GM19463 (cell line): ENCODE results near the gene CSTA.

Experiments used
- ATAC-seq: cut with Tn5 transposase; IDR thresholded peaks from one replicate; pipeline ENCODE4 v1.9.1; 2021; ENCODE audit warnings: mild to moderate bottlenecking, moderate library complexity; ENCODE audit not compliant: unreplicated experiment

The CSTA gene

GRCh38 chr3:122318620-122319019, 6.4 kb upstream of the CSTA start:
- no peak for ATAC-seq

GRCh38 chr3:122322095-122323075, 2.7 kb upstream of the CSTA start:
- no peak for ATAC-seq

- ATAC-seq, result no peak
These were observed 721 bp downstream of the CSTA start for GRCh38 chr3:122325769-122326168.

DNA sequence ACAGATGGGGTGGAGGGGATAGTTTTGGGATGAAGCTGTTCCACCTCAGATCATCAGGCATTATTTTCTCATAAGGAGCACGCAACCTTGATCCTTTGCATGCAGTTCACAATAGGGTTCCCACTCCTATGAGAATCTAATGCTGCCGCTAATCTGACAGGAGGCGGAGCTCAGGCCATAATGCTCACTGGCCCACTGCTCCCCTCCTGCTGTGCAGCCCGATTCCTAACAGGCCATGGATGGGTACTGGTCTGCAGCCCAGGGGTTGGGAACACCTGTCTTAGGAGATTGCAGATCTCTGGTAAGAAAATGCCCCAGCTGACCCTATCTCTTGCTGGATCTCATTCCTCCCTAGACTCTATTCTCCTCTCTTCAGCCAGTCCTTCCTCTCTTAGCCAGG, 6.8 kb downstream of the CSTA start:
- ATAC-seq, result no peak

- no peak for ATAC-seq
These were observed 7.5 kb downstream of the CSTA start for GRCh38 chr3:122332551-122332950.

DNA sequence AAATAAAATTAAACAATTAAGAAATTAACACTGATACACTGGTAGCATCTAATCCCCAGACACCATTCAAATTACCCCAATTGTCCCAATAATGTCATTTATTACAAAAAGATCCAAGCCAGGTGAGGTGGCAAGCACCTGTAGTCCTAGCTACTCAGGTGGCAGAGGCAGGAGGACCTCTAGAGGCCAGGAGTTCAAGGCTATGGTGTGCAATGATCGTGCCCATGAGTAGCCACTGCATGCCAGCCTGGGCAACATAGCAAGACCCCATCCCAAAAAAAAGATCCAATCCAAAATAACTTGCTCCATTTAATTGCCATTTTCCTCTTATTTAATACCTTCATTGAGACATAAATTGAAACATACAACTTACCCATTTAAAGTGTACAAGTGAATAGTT, 17.8 kb downstream of the CSTA start:
- no peak for ATAC-seq

GRCh38 chr3:122343654-122344053, 18.6 kb downstream of the CSTA start:
- ATAC-seq, result no peak

DNA sequence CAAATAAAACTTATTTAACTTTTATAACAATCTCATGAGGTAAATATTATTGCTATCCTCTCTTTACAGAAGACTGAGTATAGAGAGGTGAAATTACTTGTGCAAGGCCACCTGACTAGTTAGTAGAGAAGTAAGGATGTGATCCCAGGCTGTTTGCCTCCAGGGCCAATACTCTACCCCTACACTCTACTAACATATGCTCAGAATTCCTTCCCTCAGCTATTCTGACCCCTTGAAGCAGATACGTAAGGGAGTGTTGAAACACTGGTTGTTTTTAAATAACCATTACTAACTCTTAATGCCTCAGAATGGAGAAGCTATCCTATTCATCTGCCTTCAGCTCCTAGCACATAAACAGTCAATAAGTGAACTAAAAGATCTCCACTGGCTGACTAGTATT, 24.1 kb downstream of the CSTA start:
- no peak for ATAC-seq

DNA sequence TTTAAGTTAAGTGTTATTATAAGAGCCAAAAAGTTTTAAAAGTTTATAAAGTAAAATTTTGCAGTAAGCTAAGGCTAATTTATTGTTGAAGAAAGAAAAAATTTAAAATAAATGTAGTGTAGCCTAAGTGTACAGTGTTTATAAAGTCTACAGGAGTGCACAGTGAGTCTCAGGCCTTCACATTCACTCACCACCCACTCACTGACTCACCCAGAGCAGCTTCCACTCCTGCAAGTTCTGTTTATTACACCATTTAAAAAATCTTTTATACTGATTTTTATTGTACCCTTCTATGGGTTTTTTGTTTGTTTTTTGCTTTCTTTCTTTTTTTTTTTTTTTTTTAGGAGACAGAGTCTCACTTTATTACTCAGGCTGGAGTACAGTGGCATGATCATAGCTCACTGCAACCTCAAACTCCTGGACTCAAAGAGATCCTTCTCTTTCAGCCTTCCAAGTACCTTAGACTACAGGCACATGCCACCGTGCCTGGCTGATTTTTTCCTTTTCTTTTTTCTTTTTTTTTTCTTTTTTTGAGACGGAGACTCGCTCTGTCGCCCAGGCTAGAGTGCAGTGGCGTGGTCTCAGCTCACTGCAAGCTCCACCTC, 25.9 kb downstream of the CSTA start:
- ATAC-seq, result no peak

GRCh38 chr3:122351612-122352011, 26.6 kb downstream of the CSTA start:
- ATAC-seq, result no peak

DNA sequence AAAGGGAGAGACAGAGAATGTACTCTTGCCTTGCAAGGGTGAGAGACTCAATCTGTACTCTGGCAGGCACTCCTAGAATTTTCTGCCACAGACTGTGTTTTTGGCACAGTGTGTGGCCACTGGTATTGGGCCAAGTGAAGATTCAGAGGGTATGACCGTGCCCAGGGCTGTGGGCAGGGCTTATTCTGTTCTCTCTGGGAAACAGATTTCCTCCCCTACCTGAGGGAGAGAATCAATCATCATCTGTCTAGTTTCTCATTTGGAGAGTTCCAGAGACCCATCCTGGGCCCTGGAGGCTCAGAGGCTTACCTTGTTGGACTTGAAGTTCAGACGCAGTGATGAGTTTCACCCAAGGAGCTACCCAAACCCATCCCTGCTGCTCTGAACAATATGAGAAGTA, 28.2 kb downstream of the CSTA start:
- no peak for ATAC-seq

GRCh38 chr3:122353893-122354401, 28.9 kb downstream of the CSTA start:
- ATAC-seq, result no peak

DNA sequence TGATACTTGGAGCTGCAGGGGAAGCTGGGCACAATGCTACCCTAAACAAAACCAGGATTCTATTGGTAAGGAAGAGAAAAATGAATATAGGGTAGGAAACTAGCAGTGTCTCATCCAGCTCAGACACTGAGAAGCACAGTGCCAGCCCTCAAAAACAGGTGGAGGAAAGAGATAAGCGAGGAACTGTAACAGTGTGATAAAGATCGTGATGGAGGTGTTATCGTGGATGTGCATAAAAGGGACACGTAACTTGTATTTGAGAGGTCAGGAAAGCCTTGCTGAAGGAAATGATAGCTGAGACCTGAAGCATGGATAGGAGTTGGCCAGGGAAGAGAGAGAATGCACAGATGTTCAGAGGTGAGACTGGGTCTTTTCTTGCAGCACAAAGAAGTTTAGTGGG, 30.6 kb downstream of the CSTA start:
- no peak for ATAC-seq

DNA sequence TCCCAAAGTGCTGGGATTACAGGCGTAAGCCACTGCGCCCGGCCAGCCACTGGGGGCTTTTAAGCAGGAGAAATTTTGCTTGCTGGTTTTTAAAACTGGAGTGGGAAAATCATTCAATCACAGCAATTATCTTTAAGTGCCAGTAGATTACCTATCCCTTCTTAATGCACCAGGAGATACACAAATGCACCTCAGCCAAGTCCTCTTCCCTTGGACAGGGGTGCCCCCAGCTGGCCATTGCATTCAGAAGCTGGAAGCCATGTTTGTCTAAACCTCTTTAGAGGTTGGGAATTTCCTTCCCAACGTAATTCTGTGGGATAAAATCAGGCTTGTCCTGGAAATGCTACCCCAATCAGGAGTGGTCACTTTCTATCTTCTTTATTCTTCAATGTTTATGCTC, 31.4 kb downstream of the CSTA start:
- no peak for ATAC-seq

DNA sequence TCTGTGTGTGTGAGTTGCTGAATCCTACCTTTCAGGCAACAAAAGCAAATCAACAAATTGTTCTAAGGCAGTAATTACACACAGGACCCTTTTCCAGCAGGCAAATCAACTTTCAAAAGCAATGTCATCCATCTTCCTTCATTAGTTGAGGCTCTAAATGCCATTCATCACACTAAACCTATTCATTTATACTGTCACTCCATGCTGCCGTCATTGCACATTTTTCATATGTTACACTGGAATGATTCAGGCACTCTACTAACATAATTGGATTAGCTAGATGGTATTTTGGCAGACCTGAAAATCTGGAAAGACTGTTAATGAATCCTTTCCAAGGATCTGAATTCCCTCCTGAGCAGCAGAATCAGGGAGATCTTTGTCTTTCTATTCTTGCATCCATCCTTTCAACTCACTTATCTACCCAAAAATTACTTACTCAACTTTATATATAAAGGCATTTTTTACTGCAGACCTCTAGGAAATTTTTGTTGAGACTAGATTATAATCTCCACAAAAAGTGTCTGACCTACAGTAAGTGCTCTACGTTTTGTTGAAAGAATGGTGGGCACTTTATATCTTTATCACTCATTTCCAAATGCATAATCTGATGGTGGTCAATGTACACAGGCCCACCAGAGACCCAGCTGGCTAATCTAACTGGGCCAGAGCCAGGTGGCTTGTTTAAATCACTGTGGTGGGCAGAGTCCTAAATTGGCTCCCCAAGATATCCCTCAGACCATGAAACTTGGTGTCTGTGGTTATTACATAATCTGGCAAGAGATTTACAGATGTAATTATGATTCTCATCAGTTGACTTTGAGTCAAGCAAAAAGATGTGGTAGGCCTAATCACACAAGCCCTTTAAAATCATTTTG, 33.0 kb downstream of the CSTA start:
- ATAC-seq, result no peak

DNA sequence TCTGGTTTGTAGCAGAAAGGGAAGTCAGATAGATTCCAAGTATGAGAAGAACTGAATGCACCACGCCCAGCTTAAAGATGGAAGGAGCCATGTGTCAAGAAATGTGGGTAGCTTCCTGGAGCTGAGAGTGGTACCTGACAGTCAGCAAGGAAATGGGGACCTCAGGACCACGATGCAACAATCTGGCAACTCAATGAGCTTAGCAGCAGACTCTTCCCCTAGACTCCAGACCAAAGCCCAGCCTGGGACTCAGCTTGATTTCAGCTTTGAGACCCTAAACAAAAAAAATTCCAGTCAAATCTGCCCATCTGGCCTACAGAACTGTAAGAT, 33.6 kb downstream of the CSTA start:
- no peak for ATAC-seq

DNA sequence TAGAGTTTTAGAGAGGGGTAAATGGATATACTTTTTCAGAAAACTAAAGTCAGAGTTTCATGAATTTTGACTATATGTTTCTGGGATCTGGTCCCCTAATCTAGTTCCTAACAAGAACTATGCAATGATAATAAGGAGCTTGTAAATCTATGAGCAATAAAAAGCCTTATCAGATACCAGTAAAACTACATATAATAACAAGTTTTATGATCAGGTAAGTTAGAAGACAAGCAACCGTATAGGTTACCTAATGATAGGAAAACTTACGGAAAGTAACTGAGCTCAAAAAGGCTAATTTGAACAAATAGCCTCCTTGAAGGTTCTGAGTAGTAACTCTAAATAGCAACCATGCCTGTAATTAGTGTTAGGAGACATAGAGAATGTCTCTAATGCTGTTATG, 37.0 kb downstream of the CSTA start:
- no peak for ATAC-seq

- no peak for ATAC-seq
These were observed 39.4 kb downstream of the CSTA start for GRCh38 chr3:122364490-122364889.

GRCh38 chr3:122365073-122365472, 40.0 kb downstream of the CSTA start:
- ATAC-seq, result peak; percentile 68

DNA sequence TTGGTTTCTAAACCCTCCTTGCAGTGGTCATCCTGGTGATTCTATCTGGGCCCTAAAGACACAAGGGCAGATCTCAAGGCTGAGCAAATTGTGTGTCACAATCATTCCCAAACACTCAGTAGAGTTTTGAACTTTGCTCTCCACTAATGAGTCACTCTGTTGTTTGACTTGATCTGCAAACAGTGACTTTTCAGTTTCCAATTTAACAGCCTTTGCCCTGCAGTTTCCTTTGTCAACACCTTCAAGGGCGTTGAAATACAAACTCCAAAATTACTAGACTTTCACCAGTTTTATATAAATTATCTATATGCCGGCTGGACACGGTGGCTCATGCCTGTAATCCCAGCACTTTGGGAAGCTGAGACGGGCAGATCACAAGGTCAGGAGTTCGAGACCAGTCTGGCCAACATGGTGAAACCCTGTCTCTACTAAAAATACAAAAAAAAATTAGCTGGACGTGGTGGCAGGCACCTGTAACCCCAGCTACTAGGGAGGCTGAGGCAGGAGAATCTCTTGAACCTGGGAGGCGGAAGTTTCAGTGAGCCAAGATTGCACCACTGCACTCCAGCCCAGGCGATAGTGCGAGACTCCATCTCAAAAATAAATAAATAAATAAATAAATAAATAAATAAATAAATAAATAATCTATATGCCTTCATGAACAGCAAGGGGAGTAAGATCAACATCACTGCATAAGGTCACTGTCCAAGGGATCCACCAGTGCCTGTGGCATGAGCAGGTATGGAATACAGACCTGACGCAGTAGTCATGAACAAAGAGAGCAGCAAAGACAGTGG, 40.7 kb downstream of the CSTA start:
- peak; percentile 91 for ATAC-seq

- ATAC-seq, result no peak
These were observed 41.3 kb downstream of the CSTA start for GRCh38 chr3:122366379-122366749.
